ENCODE data around the gene STX10. TPM values are rescaled to one million over a fixed set of nuclear protein-coding genes. Genes with fewer than 3 reads are reported as not detected.
"Not testable (repeated sequence)": the region's sequence is repeated elsewhere in the genome, so short reads cannot be mapped to it uniquely, and the experiment has no call there.

The STX10 gene
- total and polyA plus RNA-seq, 2 donors (not counting 3 experiments of a cell fraction or from before 2014, with no cell fraction given), result 63.1 to 91.6 TPM

GRCh38 chr19:13177584-13177983 is 27.4 kb upstream of the STX10 start:
- H3K4me2 ChIP-seq (ENCODE audit: insufficient read depth, low read length); H3K9me3 ChIP-seq (replicated peaks; ENCODE audit: control insufficient read depth, insufficient read depth, low read length); H2AFZ ChIP-seq (ENCODE audit: low read depth, low read length); CTCF ChIA-PET; H3K79me2 ChIP-seq (ENCODE audit: control insufficient read depth, insufficient read depth, low read length); dilution Hi-C loops (cut with MboI; ENCODE audit: extremely low pct_ligation_motif_present, low sequenced_read_pairs); H3K9ac ChIP-seq (replicated peaks; ENCODE audit: extremely low read depth, insufficient read depth, low read length); H3K4me3 ChIP-seq (replicated peaks in 1 of 3; ENCODE audit: insufficient read depth in 1 of 3, low read depth in 1 of 3, low read length in 3 of 3); FAIRE-seq; H3K36me3 ChIP-seq (ENCODE audit: control insufficient read depth in 2 of 2, extremely low read depth in 1 of 2, insufficient read depth in 2 of 2, low read length in 2 of 2); H3K27me3 ChIP-seq (ENCODE audit: control insufficient read depth in 2 of 2, insufficient read depth in 2 of 2, low read length in 2 of 2); H3K27ac ChIP-seq (ENCODE audit: insufficient read depth, low read depth, low read length); BruUV-seq (replicated peaks); H4K20me1 ChIP-seq (replicated peaks; ENCODE audit: control insufficient read depth, extremely low read depth, insufficient read depth, low read length); H3K9me1 ChIP-seq (replicated peaks; ENCODE audit: control insufficient read depth, extremely low read depth, insufficient read depth, low read length); H3K4me1 ChIP-seq (ENCODE audit: control insufficient read depth, extremely low read depth, insufficient read depth, low read length); DNase-seq (ENCODE audit: low read depth, low spot score); intact Hi-C loops (cut with micrococcal nuclease): not testable (repeated sequence)
- POLR2A ChIA-PET, result interaction anchor here (0.6 kb wide), 1 partner anchor 144 kb away, joined by 3 read pairs; no protein-coding TSS in a partner anchor

- Histone ChIP-seq H2AFZ (ENCODE audit: low read depth, low read length) (no peak overlapping the region), H3K79me2 (ENCODE audit: control insufficient read depth, insufficient read depth, low read length) (no peaks in the 10 kb centered on the region), H4K20me1 (replicated peaks; ENCODE audit: control insufficient read depth, extremely low read depth, insufficient read depth, low read length) (no peaks in the 10 kb centered on the region), H3K27me3 (ENCODE audit: control insufficient read depth in 2 of 2, insufficient read depth in 2 of 2, low read length in 2 of 2) (no peaks in the 10 kb centered on the region), H3K9me3 (replicated peaks; ENCODE audit: control insufficient read depth, insufficient read depth, low read length) (no peaks in the 10 kb centered on the region), H3K4me1 (ENCODE audit: control insufficient read depth, extremely low read depth, insufficient read depth, low read length) (peaks cover 10% of the 10 kb centered on the region), H3K27ac (ENCODE audit: insufficient read depth, low read depth, low read length) (no peak overlapping the region), H3K4me2 (ENCODE audit: insufficient read depth, low read length) (no peak overlapping the region), H3K36me3 (ENCODE audit: control insufficient read depth in 2 of 2, extremely low read depth in 1 of 2, insufficient read depth in 2 of 2, low read length in 2 of 2) (no peaks in the 10 kb centered on the region), H3K9ac (replicated peaks; ENCODE audit: extremely low read depth, insufficient read depth, low read length) (no peak overlapping the region), H3K4me3 (replicated peaks in 1 of 3; ENCODE audit: insufficient read depth in 1 of 3, low read depth in 1 of 3, low read length in 3 of 3) (no peak overlapping the region), H3K9me1 (replicated peaks; ENCODE audit: control insufficient read depth, extremely low read depth, insufficient read depth, low read length) (no peaks in the 10 kb centered on the region)
- intact Hi-C loops (cut with micrococcal nuclease), result no loop called here
- TF ChIP-seq POLR2AphosphoS5 (IDR thresholded peaks at IDR 0.05; ENCODE audit: insufficient read depth, low read depth, low read length), result no peak
- TF ChIP-seq MAX (IDR thresholded peaks at IDR 0.05; ENCODE audit: insufficient read depth, insufficient read length), result no peak
- no peak for TF ChIP-seq JUN (IDR thresholded peaks at IDR 0.05; ENCODE audit: borderline replicate concordance, insufficient read depth, insufficient read length, low read depth)
- FAIRE-seq (no peak), DNase-seq (ENCODE audit: low read depth, low spot score) (no peak)
- dilution Hi-C loops (cut with MboI; ENCODE audit: extremely low pct_ligation_motif_present, low sequenced_read_pairs), result no loop called here
- BruUV-seq (replicated peaks), result no TSS peak
- ChIA-PET POLR2A (no interaction called here), CTCF (interaction anchor here (0.6 to 1.4 kb wide), 5 partner anchors 9 to 101 kb away, joined by 3 to 6 read pairs (median 4); no protein-coding TSS in a partner anchor)
Observed at GRCh38 chr19:13176345-13176744, 26.2 kb upstream of the STX10 start.

Data from endothelial cell of umbilical vein (primary cell).